Nephron progenitor cell (in vitro differentiated cells): Measurements from ENCODE around the gene CBX8.

Experiments
- DNase-seq: peaks from one replicate; pipeline ENCODE4 v3.0.0; 2021
- H3K27ac Mint-ChIP-seq: 2 replicates; pipeline ENCODE4 v1.8.0; 2021; ENCODE audit warnings: mild to moderate bottlenecking, moderate library complexity, mixed read lengths
- H3K27me3 Mint-ChIP-seq: 2 replicates; pipeline ENCODE4 v1.8.0; 2021; ENCODE audit warnings: mild to moderate bottlenecking, low read depth, mixed read lengths; ENCODE audit not compliant: poor library complexity
- H3K36me3 Mint-ChIP-seq: 2 replicates; pipeline ENCODE4 v1.8.0; 2021; ENCODE audit warnings: low read depth, mixed read lengths
- H3K4me1 Mint-ChIP-seq: 2 replicates; pipeline ENCODE4 v1.8.0; 2021; ENCODE audit warnings: mixed read lengths
- H3K4me3 Mint-ChIP-seq: 2 replicates; pipeline ENCODE4 v1.8.0; 2021; ENCODE audit warnings: mild to moderate bottlenecking, moderate library complexity, mixed read lengths
- H3K9me3 Mint-ChIP-seq: 2 replicates; pipeline ENCODE4 v1.8.0; 2021; ENCODE audit warnings: mild to moderate bottlenecking, moderate library complexity, mixed read lengths
- TF ChIP-seq, protein P1 (sequence below): fragments of 200-600 bp; sonication (generic); IDR thresholded peaks from 2 replicates; pipeline ENCODE4 v1.5.0; 2021; ENCODE audit warnings: antibody characterized with exemption

CBX8 gene

DNA sequence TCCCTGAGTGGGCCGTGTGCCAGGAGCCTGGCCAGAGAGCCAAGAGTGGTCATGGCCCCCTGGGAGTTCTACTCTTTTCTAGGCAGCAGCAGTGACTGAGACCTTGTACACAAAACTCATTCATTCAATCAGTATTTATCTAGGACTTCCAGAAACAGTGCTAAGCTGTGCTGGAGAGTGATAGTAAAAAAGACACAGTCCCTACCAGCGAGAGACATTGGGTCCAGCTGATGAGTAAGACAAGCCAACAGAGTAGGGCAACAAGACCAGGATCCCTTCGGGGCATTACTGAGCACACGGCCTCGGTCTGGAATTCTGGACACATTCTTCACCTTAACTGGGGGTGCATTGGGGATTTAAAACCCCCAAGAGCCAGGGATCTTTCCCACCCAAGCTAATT is 22.2 kb upstream of the CBX8 start:
- TF ChIP-seq, protein P1, sequence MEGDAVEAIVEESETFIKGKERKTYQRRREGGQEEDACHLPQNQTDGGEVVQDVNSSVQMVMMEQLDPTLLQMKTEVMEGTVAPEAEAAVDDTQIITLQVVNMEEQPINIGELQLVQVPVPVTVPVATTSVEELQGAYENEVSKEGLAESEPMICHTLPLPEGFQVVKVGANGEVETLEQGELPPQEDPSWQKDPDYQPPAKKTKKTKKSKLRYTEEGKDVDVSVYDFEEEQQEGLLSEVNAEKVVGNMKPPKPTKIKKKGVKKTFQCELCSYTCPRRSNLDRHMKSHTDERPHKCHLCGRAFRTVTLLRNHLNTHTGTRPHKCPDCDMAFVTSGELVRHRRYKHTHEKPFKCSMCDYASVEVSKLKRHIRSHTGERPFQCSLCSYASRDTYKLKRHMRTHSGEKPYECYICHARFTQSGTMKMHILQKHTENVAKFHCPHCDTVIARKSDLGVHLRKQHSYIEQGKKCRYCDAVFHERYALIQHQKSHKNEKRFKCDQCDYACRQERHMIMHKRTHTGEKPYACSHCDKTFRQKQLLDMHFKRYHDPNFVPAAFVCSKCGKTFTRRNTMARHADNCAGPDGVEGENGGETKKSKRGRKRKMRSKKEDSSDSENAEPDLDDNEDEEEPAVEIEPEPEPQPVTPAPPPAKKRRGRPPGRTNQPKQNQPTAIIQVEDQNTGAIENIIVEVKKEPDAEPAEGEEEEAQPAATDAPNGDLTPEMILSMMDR: no peak
- H3K36me3 Mint-ChIP-seq: no peaks in the 10 kb centered on the region
- H3K27me3 Mint-ChIP-seq: peaks cover 91% of the 10 kb centered on the region
- H3K4me1 Mint-ChIP-seq: peaks cover 10% of the 10 kb centered on the region
- H3K4me3 Mint-ChIP-seq: no peak overlapping the region
- no peaks in the 10 kb centered on the region for H3K9me3 Mint-ChIP-seq
- H3K27ac Mint-ChIP-seq: no peak overlapping the region
- DNase-seq: no peak

DNA sequence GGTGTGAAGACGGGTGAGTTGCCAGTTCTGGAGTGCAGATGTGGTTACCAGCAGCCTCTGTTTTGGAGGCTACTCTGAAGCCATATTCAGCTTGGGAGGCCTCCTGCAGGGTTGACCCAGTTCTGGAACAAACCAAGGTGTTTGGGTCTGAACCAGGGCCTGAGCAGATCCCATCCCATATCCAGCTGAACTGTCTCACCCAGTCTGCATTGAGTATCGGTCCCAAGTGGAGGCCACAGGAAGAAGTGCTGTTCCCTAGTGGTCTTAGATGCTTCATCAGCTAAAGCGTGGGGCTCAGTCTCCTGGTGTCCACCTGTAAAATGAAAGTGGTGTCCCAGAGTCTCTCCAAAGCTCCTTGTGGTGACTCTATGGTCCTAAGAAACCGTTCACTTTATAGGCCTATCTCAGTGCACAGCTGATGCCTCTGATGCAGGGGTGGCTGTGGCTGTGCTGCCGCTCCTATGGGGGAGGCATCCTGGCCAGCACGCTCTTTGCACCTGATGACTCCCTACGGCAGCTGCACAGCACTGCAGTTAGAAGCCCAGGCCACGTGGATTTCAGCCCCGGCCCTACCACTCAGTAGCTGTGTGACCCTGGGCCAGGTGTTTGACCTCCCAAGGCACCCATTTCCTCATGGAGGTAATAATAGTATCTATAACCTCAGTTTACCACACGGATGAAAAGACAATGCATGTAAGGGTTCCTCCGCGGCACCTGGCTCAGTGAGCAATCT is 21.3 kb upstream of the CBX8 start:
- no peaks in the 10 kb centered on the region for H3K9me3 Mint-ChIP-seq
- H3K4me1 Mint-ChIP-seq: peaks cover 10% of the 10 kb centered on the region
- TF ChIP-seq, protein P1: no peak
- H3K36me3 Mint-ChIP-seq: no peaks in the 10 kb centered on the region
- H3K27ac Mint-ChIP-seq: no peak overlapping the region
- DNase-seq: no peak
- no peak overlapping the region for H3K4me3 Mint-ChIP-seq
- H3K27me3 Mint-ChIP-seq: peaks cover 87% of the 10 kb centered on the region

DNA sequence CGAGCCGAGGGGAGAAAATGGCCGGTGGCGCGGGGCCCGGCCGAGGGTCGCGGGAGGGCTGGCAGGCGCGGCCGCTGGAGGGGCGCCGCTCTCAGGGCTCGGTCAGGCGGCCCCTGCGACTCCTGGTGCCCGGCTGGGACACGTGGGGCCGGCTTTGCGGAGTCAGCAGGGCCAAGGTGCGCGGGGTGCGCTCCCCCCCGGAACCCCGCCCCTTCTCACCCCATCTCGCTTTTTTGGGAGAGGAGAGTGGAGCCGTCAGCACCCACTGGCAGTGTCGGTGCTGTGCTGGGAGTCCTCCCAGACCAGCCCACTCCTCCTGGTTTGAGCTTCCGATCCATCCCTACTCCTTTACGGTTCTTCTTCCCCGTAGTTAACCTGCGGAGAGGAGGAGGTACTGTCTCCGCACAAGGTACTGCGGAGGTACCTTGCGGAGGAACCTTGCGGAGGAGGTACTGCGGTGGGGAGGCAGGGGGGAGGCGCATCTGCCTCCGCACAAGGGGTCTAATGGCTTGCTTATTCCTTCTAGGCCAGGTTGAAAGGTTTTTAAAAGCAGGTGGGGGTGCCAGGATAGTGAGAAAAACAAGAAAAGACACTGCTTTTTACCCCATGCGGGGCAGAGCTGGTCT is 19.1 kb upstream of the CBX8 start:
- H3K9me3 Mint-ChIP-seq: no peaks in the 10 kb centered on the region
- TF ChIP-seq, protein P1: no peak
- H3K4me1 Mint-ChIP-seq: peaks cover 19% of the 10 kb centered on the region
- no peaks in the 10 kb centered on the region for H3K36me3 Mint-ChIP-seq
- peak overlapping the region; percentile 77 for H3K4me3 Mint-ChIP-seq
- H3K27ac Mint-ChIP-seq: no peak overlapping the region
- no peak for DNase-seq
- H3K27me3 Mint-ChIP-seq: peaks cover 87% of the 10 kb centered on the region

DNA sequence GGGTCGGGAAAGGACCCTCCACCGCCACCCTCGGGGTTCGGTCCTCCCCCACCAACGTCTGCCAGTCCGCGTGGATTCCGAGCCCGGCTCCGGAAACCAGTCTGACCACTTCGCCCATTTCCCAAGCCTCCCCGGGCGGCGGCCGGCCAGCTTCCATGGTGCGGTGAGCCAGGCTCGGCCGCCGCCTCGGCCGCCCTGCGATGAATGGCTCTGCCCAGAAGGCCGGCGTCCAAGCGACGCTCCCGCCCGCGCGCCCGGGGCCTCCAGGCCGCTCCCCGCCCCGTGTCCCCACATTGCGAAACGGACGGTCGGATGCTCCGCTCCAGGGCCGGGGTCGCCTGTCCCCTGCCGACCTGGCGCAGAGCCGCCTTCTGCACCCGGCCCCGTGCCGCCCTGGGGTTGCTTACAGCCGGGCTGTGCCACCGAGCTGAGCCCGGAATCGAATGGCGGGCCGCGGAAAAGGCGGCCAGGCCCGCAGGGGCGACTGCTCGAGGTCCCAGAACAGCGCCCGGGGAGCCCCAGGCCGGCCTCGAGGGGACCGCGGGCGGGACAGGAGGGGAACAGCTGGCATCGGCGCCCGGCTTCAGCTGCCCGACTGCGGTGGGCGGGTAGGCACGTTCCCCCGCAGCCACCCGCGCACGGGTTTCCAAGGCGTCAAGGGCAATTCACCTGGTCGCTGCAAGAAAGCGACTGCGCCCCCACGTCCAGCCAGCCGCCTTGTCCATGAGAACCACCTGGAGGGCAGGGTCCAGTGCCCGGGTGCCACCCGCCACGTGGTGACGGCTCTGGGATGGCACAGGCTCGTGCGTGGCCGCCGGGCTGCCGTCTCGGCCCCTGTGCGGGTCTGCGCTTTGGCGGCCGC is 18.3 kb upstream of the CBX8 start:
- Mint-ChIP-seq H3K27me3 (peaks cover 87% of the 10 kb centered on the region), H3K36me3 (no peaks in the 10 kb centered on the region), H3K27ac (no peak overlapping the region), H3K4me1 (peaks cover 19% of the 10 kb centered on the region), H3K4me3 (no peak overlapping the region), H3K9me3 (no peaks in the 10 kb centered on the region)
- TF ChIP-seq, protein P1: no peak
- DNase-seq: peak; percentile 58

DNA sequence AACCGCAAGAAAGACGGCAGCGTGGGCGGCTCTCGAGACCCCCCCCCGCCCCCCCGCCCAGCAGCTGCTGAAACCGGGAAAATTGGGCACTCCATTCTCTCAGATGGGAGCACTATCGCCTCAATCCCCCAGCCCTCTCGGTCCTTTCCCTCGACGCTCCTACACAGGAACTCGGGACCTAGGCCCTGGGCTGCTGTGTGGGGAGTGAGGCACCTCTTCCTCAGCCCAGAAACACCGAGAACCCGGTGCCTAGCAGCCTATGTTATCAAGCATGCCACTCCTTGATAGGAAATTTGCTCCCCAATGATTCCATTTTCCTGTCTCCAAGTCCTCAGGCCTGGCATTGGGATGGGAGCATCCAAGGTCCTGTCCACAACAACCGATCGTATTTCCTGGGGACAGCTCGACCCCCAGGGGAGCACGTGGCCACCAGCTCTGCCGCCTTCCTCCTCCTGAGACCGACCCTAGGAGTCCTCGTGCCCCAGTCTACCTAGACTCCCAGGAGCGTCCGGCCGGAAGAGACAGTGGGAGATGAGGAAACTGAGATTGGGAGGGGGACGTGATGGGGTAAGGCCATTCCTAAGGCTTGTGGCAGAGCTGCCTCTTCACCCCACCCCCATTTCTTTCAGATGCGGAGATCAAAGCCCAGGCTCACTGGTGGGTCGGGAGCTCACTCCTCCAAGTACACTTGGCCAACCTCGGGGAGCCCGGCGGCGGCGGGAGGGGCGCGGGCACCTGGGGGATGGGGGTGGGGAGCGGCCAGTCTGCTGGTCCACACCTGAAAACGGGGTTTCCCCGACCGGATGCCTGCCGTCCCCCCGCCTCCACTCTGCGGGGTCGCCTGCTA is 17.5 kb upstream of the CBX8 start:
- H3K36me3 Mint-ChIP-seq: no peaks in the 10 kb centered on the region
- H3K27ac Mint-ChIP-seq: no peak overlapping the region
- no peaks in the 10 kb centered on the region for H3K9me3 Mint-ChIP-seq
- no peak for DNase-seq
- H3K4me3 Mint-ChIP-seq: peak overlapping the region; percentile 55
- H3K4me1 Mint-ChIP-seq: peaks cover 24% of the 10 kb centered on the region
- TF ChIP-seq, protein P1: no peak
- peaks cover 87% of the 10 kb centered on the region for H3K27me3 Mint-ChIP-seq
